GM21723 (cell line): ENCODE data around the gene SMCO2.

Experiments used
- ATAC-seq: cut with Tn5 transposase; IDR thresholded peaks from one replicate; pipeline ENCODE4 v1.9.1; 2021; ENCODE audit warnings: mild to moderate bottlenecking, moderate library complexity; ENCODE audit not compliant: unreplicated experiment

Gene SMCO2

DNA sequence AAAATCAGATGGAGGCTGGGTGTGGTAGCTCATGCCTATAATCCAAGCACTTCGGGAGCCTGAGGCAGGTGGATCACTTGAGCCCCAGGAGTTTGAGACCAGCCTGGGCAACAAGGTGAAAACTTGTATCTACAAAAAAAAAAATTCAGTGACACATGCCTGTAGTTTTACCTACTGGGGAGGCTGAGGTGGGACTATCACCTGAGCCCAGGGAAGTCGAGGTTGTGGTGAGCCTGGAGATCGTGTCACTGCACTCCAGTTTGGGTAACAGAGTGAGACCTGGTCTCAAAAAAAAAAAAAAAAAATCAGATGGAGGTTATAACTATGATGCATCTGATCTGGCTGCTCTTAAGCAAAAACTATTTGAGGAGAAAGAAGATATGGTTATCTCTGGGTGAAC lies 50.9 kb downstream of the SMCO2 start:
- no peak for ATAC-seq

DNA sequence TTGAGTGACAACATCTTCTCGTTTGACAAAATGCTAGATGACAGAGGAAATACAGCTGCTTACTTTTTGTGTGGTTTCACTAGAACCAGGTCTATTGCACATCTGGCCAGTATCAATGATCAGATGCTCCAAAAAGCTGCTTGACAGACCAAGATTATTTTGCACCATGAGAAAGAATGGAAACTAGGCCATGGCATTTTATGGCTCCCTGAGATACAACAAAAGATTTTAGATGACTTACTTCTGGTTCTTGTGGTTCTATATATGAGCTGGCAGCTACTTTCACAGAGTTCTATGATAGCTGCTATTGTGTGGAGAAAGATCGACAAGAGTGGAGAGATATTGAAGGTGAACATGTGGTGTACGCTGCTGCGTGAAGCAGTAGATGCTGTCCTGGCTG lies 51.6 kb downstream of the SMCO2 start:
- no peak for ATAC-seq

DNA sequence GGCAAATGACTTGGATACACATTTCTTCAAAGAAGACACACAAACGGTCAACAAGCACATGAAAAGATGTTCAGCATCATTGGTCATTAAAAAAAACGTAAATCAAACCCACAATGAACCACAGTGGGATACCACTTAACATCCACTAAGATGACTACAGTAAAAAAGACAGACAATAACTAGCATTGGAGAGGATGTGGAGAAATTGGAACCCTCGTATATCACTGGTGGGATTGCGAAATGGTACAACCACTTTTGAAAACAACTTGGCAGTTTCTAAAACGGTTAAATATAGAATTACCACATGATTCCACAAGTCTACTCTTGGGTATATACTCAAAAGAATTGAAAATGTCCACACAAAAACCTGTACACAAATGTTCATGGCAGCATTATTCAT lies 52.2 kb downstream of the SMCO2 start:
- ATAC-seq, result no peak

DNA sequence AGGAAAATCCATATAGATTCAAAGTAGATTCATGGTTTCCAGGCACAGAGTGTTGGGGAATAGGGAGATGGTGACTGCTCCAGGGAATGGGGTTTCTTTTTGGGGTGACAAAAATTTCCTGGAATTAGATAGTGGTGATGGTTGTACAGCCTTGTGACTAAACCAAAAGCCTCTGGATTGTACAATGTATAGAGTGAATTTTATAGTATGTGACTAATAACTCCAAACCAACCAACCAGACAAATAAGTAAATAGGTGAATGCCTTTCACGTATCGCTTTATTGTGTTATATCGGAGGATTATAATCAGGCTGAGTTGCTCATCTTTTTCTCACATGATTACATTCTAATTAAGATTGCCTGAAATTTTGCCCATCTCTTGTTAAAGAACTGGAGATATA lies 52.8 kb downstream of the SMCO2 start:
- ATAC-seq, result no peak

DNA sequence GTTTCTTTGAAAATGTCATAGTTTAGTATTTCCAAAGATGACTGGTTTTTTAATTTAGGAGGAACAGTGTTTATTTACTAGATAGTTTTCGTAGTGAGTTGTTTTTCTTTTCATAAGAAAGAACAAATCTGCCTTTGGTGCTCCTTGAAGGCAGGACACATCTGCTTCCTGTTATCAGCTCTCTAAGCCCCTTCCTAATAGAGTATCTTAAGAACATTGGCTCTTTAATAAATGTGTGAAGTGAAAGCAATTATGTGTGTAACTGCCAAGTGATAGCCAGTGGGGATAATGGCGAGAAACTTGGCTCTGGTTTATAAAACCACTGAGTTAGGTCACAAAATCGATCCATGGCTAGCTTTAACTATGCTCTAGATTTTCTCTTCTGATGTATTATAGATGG lies 54.0 kb downstream of the SMCO2 start:
- ATAC-seq, result no peak

DNA sequence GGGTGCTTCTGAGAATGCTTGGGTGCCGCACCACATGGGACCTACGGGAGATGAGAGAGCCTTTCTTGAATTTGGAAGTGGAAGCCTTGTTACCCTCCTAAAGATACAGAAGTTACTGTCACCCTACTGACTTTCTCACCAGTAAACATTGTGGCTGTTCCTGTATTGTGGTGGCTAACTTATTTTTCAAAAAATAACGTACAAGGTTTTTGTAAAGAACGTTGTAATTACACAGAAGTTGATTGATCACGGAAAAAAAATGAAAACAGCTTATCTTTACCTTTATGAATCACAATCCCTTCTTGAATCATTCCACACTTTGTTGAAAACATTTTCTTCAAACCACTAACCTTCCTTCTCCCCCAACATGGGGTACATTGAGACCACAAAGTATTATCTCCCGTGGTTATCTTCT lies 55.5 kb downstream of the SMCO2 start:
- ATAC-seq, result no peak

DNA sequence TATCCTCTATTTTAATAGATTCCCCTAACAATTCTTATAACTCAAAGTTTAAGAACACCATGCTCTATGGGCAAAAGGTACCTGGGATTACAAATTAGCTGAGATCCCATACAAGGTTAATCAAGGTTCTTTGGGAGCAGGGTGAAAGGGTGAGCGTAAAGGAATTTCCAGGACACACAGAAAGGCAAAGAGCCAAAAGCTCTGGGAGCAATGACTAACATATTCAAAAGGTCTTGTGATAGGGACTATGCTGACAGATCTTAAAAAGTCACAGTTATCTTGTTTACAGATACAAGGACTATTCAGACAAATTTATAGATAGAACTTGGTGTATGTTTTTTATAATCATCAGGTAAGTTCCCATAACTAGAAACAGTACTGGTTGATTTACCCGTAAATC lies 58.0 kb downstream of the SMCO2 start:
- ATAC-seq, result no peak

DNA sequence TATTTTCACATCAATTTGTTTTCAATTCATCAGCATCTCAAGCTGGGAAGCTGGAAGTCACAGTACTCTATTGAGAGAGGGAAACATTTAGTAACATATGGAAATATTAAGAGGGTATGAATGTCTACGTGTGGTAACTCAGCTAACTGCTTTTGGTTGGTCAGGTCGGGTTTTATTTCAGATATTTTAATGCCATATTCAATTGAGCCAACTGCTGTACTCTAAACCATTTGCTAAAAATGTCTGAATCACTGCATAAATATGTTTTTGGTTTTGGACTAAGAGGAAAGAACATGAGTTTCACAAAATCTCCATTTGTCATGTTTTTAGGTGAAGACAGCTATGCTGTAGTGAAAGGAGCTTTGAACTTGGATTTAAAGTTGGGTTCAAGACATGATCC lies 58.6 kb downstream of the SMCO2 start:
- no peak for ATAC-seq

DNA sequence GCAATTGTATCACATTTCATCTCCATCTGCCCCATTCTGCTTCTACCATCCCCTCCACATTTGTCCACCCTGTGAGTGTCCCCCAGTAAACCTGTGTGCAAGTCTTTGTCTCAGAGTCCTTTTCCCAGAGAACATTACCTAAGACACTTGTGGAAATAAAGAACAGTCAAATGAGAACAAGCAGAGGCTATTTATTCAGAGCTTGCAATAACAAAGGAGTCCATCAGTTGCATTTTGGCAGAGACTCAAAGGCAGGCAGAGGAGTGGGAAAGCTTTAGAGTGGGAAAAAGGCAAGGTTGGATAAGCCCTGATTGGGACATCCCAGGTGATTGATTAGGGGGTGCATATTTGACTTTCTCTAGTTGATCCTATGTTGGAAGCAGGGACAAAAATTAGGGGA lies 59.2 kb downstream of the SMCO2 start:
- no peak for ATAC-seq

DNA sequence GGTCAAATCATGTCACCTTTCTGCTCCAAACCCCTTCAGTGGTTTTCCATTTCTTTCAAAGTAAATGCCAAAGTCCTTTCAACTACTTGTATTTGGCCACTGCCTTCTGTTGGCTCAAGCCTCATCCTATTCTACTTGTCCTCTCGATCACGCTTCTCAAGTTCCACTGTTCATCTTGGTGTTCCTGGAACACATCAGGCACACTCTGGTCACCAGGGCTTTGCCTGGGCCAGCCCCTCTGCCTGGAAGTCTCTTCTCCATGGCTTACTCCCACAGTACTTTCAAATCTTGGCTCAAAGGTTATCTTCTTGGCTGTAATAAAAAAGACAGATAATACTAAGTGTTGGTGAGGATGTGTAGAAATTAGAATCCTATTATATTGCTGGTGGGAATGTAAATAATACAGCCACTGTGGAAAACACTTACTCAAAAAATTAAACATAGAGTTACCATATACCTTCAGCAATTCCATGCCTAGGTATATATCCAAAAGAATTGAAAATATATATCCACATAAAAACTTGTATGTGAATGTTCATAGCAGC lies 60.2 kb downstream of the SMCO2 start:
- no peak for ATAC-seq

DNA sequence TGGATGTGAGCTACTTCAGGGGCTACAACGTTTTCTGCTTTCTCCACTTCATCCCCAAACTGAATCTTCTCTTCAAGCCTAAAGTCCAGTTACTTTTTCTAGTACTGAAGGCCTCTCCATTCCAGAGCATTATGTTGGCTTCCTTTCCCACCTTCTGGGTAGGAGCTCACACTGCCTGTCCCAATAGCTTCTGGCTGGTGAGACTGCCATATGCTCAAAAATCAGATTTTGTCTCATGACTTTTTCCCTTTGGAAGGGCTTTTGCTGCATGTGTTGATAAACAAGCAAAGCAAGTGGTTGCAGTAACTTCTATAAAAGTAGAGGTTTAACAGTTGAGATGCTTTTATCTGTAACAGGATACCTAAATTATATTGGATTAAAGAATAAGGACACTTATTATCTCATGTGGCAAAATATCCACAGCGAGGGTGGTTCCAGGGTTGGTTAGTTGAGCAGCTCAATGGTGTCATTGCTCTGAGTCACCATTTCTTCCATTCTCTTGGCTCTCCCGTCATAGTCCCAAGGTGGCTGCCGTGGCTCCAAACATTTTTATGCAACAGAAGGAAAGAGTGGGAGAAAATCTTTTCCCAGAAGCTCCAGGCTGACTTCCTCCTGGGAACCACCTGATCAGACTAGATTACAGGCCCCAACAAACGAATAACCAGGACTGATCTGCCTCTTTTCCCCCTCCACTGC lies 62.3 kb downstream of the SMCO2 start:
- ATAC-seq, result no peak

DNA sequence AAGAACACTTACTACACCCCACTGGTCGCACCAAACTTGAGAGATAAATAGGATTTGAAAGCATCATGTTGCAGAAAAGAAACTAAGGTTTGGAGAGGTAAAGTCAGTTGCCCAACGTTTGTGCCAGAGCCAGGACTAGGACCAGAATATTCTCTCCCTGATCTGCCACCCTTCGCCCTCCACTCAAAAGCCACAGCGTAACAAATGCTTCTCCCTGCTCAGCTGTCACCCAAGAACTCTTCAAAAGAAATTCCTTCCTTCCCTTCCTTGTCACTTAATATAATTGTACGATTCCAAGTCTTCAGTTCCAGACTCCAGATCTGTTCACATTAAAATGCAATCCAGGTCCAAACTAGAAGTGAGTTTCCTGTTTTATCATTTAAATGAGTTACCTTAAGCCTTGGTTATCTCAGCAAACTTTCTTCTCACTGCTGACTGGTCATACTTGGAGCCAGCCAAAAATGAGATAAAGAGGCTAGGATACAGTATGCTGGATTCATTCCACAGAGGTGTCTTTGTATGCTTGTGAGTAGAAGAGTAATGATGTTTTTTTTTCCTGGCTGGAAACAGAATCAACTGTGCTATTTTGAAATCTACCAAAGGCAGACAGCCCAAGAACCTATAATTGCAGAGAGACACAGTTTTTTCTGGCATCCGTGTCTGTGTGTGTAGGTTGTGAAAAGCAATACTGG lies 64.6 kb downstream of the SMCO2 start:
- no peak for ATAC-seq

DNA sequence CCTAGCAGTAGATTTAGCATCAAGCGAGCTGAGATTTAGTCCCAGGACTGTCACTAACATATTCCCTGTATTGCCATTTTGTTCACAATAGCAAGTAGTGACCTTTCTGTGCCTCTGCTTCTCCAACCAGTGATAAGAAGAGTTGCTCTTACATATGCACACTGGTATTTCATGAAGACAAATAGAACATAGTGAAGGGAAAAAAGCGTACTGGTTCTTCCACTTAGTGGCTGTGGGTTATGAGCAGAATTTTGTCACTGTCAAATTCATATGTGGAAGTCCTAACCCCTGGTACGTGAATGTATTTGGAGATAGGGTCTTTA lies 65.1 kb downstream of the SMCO2 start:
- no peak for ATAC-seq

DNA sequence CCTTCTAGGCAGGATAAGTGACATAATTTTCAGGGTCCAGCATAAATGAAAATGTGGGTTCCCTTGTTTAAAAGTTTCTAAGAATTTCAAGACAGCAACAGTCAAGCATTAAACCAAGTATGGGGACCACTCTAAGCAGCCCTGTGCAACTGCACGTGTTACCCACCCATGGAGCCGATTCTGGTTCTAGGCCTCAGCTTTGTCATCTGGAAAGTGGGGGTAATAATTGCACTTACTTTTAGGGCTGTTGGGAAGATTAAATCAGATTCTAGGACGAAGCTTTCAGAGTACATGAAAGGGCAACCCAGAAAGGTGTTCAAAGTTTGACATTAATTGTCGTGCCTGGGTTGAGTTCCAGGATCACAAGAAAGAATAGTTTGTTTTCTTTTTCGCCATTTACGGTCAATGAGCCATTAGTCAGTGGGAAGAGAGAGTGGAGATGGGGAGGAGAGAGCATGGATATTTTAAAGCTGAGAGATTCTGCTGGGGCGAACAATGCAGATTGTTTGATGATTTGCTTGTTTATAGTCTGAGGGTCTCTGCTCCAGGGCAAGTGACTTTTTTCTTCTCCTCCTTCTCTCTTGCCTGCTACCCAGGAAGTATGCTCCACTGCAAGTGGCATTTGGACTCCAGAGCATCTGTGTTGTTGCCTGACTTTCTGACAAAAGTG lies 66.8 kb downstream of the SMCO2 start:
- ATAC-seq, result no peak

DNA sequence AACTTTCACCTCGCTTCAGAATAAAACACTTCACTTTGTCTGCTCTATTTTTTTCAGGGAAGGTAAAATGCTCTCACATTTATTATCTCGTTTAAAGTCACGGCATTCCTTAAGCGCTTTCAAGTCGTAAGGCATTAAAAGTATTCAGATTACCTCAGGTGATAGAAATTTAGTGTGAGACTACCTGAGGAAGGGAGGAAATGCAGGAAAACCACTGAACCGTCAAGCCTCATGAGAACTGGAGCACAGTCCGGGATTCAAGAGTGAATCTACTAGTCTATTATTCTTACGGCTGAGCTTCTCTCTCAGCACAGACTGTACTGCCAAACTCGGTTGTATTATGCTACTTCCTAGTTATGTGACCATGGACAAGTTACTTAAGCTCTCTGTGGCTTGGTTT lies 69.1 kb downstream of the SMCO2 start:
- ATAC-seq, result no peak

DNA sequence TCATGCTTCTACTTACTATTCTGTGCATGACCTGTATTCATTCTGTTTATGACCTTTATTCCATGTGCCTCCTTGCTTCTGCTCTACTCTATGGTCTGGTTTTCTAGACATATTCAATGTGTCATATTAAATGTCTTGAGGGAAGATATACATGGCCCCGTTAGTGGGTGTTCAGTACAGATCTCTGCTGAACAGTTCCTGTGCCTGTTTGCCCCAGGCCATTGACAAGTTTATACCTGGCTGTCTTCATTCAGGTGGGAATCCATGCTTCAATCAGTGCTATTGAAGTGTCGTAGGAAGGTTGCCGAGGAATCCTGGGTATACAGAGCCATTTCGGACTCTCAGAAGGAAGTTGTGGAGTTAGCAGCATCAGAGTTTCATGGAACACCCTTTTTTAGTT lies 70.1 kb downstream of the SMCO2 start:
- no peak for ATAC-seq

DNA sequence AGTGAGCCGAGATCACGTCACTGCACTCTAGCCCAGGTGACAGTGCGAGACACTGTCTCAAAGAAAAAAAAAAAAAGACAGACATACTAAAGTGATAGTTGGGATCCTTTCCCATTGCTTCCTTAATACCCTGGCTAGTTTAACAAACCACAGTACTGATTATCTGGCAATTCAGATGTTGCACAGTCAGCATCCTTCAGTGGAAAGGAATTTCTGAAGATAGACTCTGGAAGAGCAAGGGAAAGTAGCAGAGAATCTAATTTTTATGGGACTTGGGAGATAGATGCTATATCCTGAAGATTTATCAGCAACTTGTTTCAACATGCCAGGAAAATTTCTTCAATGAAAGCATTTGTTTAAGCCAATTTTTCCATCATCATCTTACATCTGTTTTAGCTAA lies 71.0 kb downstream of the SMCO2 start:
- ATAC-seq, result no peak

DNA sequence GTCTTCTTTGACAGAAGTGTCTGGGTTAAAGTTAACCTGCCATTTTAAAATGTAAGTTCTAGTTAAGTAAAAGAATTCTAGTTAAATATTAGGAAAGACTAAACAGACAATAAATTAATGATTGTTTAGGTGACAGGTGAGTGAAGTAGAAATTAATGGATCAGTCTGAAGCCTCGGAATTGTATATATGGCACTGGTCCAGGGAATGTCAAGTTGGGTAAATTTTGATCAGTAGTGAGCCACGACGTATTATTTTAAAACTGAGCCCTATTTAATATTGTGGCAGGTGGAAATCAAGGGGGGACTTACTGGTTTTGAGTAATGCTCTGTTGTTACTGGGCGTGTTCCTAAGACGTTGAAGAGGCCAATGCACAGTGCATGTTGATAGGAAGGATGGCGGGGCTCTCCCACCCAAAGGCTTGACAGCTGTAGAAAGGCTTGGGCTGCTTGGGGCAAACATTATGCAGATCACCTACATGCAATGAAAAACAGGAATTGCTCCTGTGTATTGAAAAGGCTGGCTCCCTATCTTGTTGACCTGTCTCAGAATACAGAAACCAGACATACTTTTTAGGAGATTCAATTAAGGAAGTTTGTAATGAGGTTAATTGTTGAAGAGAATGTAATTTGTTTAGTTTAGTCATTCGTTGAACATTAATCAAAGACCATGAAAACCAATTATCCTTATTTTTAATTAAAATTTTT lies 71.6 kb downstream of the SMCO2 start:
- ATAC-seq, result no peak

DNA sequence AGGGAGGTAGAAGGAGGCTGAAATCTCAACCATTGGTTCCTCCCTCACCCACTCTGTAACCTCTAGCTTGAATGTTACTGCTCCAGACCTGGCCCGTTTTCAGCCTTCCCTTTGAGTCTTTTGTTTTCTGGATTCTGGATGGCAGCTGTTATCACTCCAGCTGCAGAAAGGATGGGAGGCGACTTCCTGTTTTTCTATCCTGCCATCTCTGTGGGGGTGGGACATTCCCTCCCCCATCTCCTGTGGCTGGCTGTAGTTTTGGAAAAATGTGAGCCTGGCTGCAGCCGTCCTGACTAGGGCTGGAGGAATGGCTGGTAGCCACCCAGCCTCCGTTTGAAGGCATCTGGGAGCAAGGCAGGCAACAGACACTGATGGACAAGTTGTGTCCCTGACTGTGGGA lies 74.5 kb downstream of the SMCO2 start:
- no peak for ATAC-seq

DNA sequence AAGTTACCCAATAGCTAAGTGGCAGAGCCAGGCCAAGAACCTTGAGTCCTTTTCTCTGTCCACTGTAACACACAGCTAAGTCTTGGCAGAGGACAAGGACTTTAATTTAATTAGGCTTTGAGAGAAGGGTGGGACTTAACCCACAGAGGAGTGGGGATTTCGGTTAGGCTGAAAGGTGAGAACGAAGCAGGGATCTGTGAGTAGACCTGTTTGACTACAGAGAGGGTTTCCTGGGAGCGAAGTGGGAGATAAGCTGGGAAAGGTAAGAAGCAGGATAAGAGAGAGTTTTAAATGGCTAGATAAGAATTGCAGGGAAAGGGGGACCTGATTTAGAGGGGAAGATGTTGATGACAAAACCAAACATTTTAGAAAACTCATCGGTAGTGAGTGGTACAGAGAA lies 75.4 kb downstream of the SMCO2 start:
- ATAC-seq, result no peak

DNA sequence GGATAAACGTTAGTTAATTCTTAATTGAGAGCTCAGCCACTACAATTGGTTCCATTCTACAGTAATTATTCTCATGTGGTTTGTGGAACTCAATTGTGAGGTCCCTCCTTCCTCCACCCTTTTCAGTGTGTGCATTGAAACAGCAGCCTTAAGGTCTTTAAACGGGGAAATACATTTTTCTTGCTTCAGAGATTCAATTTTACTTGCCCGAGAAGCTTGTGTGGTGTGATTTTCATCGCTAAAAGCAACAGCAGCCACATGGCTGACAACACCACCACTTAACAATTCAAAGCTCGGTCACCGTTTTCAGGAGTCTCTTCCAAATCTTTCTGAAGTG lies 76.7 kb downstream of the SMCO2 start:
- peak; percentile 11 for ATAC-seq
